ENCODE measurements around the gene UBE4A.
A peak's percentile ranks its signal among the peaks of the same experiment; 100 is the strongest.

The UBE4A gene, protein sequence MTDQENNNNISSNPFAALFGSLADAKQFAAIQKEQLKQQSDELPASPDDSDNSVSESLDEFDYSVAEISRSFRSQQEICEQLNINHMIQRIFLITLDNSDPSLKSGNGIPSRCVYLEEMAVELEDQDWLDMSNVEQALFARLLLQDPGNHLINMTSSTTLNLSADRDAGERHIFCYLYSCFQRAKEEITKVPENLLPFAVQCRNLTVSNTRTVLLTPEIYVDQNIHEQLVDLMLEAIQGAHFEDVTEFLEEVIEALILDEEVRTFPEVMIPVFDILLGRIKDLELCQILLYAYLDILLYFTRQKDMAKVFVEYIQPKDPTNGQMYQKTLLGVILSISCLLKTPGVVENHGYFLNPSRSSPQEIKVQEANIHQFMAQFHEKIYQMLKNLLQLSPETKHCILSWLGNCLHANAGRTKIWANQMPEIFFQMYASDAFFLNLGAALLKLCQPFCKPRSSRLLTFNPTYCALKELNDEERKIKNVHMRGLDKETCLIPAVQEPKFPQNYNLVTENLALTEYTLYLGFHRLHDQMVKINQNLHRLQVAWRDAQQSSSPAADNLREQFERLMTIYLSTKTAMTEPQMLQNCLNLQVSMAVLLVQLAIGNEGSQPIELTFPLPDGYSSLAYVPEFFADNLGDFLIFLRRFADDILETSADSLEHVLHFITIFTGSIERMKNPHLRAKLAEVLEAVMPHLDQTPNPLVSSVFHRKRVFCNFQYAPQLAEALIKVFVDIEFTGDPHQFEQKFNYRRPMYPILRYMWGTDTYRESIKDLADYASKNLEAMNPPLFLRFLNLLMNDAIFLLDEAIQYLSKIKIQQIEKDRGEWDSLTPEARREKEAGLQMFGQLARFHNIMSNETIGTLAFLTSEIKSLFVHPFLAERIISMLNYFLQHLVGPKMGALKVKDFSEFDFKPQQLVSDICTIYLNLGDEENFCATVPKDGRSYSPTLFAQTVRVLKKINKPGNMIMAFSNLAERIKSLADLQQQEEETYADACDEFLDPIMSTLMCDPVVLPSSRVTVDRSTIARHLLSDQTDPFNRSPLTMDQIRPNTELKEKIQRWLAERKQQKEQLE

DNA sequence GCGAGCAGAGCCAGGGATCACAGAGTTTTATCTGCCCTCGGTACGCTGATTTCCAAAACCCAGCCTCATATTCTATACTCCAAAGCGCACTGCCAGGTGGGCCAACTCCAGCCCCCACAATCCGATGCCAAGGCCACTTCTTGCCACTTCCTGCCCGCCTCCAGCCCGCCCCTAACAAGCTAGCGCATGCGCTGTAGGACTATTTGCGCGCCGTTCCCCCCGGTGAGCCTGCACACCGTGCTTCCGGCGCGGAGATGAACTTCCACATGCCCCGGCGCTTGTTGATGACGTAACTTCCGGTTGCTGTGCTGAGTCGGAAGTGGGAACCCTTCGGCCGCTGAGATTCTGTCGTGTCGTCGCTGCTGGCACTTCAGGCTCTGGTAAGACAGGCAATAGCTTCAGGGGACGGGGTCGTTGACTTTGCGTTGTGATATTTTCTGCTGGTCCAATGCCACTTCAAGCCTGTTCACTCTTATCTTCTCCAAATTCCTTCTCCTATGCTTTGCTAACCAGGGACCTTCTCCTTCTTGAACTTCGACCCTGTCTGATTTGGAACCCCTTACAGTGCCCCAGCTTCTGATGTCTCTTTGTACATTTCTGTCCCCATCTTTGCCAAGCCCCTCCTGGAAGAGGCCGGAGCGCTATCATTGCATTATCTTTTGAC lies at the start of gene UBE4A:
Gene UBE4A, plus strand, starts transcription at position 306 of the 664 bp plus-strand sequence. CDS start 5,481 bp downstream, outside the sequence.
- Histone ChIP-seq H3K36me3 (ENCODE audit: control insufficient read depth, insufficient read depth, low read length) (peaks cover 3% of the 10 kb centered on the region), H3K4me1 (ENCODE audit: control insufficient read depth, insufficient read depth, low read length) (peaks cover 3% of the 10 kb centered on the region), H3K27ac (ENCODE audit: low read depth, low read length) (peak within 1 kb of the TSS; percentile 16), H3K4me3 (ENCODE audit: low read length) (peak within 1 kb of the TSS; percentile 96), H3K27me3 (ENCODE audit: control insufficient read depth, insufficient read depth, low read length) (no peaks in the 10 kb centered on the region), H3K9ac (ENCODE audit: low read length) (peak within 1 kb of the TSS; percentile 90)

DNA sequence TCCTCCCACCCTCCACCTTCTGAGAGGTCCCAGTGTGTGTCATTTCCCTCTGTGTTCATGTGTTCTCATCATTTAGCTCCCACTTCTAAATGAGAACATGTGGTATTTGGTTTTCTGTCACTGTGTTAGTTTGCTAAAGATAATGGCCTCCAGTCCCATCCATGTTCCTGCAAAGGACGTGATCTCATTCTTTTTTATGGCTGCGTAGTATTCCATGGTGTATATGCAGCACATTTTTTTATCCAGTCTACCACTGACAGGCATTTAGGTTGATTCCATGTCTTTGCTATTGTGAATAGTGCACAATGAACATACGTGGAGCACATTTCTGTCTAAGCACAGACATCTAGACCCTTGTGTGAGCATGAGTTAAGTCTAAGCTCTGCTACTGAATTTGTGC lies 49.1 kb upstream of the UBE4A start:
- Histone ChIP-seq H3K27ac (ENCODE audit: low read depth, low read length) (no peak overlapping the region), H3K4me1 (ENCODE audit: control insufficient read depth, insufficient read depth, low read length) (no peaks in the 10 kb centered on the region), H3K9ac (ENCODE audit: low read length) (no peak overlapping the region), H3K36me3 (ENCODE audit: control insufficient read depth, insufficient read depth, low read length) (no peaks in the 10 kb centered on the region), H3K27me3 (ENCODE audit: control insufficient read depth, insufficient read depth, low read length) (peaks cover 5% of the 10 kb centered on the region), H3K4me3 (ENCODE audit: low read length) (no peak overlapping the region)

DNA sequence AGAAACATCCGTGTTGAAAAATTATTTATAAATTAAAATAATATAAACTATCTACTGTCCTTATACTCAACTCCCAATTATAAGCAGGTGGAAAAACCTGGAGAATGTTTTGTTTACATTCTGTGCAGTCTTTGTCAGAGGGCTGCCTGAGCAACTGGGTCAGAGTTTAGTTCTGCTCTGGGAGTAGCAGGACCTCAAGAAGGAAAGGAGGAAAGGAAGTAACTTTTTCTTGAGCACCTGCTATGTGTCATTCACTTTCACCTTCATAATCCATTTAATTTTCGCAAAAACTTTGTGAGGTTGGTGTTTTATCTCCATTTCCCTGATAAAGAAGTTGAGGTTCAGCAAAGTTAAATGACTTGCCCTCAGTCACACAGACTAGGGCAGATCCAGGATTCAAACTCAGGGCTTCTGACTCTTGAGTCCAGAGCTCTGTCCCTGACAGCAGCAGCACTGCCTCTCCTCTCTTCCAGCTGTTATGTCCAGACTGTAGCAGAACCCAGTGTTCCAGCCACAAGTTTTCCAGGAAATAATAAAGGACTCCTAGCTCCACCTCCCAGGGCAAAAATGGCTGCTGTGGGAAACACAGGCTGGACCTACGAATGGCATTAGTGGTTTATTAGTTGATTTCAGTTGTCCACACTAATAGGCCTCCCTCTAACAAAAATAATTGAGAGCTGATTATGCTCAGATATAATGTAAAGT lies 48.5 kb upstream of the UBE4A start:
- H3K27ac ChIP-seq (ENCODE audit: low read depth, low read length): no peak overlapping the region
- no peak overlapping the region for H3K9ac ChIP-seq (ENCODE audit: low read length)
- H3K4me1 ChIP-seq (ENCODE audit: control insufficient read depth, insufficient read depth, low read length): no peaks in the 10 kb centered on the region
- H3K4me3 ChIP-seq (ENCODE audit: low read length): no peak overlapping the region
- peaks cover 5% of the 10 kb centered on the region for H3K27me3 ChIP-seq (ENCODE audit: control insufficient read depth, insufficient read depth, low read length)
- H3K36me3 ChIP-seq (ENCODE audit: control insufficient read depth, insufficient read depth, low read length): no peaks in the 10 kb centered on the region

DNA sequence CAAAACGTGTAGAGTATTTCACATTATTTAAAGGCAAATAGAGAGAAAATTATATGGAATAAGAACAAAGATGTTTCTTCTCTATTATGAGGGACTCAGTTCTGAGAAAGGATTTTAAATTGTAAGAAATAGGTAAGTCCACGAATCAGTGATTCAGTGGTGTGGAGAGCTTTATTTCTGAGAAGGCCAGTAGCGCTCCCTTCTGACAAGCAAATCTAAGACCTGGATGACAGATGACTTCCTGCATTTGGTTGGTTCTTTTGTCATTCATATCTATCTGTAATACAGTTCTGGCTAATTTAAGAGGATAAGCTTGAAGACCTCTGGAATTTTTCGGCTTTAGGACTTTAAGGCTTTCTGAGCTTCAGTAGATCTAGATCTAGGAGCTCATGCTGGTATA lies 47.9 kb upstream of the UBE4A start:
- no peaks in the 10 kb centered on the region for H3K4me1 ChIP-seq (ENCODE audit: control insufficient read depth, insufficient read depth, low read length)

DNA sequence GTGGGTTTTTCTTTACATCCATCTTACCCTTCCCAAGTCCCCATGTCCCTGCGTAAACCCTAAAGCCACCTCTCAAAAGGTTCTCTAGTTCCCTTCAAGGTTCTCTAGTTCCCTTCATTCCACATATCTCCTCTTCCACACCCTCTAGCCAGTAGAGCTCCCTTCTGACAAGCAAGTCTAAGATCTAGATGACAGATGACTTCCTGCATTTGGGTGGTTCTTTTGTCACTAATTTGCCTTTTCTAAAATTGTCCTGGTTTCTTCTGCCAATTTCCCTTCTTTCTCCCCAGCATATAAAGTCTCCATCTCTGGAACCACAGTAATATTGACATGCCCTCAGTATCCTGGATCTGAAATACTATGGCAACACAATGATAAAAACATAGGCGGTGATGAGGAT lies 47.1 kb upstream of the UBE4A start:
- H3K4me3 ChIP-seq (ENCODE audit: low read length): no peak overlapping the region
- no peaks in the 10 kb centered on the region for H3K36me3 ChIP-seq (ENCODE audit: control insufficient read depth, insufficient read depth, low read length)
- H3K9ac ChIP-seq (ENCODE audit: low read length): no peak overlapping the region
- no peaks in the 10 kb centered on the region for H3K4me1 ChIP-seq (ENCODE audit: control insufficient read depth, insufficient read depth, low read length)
- H3K27me3 ChIP-seq (ENCODE audit: control insufficient read depth, insufficient read depth, low read length): peaks cover 5% of the 10 kb centered on the region
- H3K27ac ChIP-seq (ENCODE audit: low read depth, low read length): no peak overlapping the region

More for the DNA sequence above, 47.9 kb upstream of the UBE4A start:
- Histone ChIP-seq H3K27me3 (ENCODE audit: control insufficient read depth, insufficient read depth, low read length) (peaks cover 5% of the 10 kb centered on the region), H3K9ac (ENCODE audit: low read length) (no peak overlapping the region), H3K36me3 (ENCODE audit: control insufficient read depth, insufficient read depth, low read length) (no peaks in the 10 kb centered on the region), H3K27ac (ENCODE audit: low read depth, low read length) (no peak overlapping the region), H3K4me3 (ENCODE audit: low read length) (no peak overlapping the region)

DNA sequence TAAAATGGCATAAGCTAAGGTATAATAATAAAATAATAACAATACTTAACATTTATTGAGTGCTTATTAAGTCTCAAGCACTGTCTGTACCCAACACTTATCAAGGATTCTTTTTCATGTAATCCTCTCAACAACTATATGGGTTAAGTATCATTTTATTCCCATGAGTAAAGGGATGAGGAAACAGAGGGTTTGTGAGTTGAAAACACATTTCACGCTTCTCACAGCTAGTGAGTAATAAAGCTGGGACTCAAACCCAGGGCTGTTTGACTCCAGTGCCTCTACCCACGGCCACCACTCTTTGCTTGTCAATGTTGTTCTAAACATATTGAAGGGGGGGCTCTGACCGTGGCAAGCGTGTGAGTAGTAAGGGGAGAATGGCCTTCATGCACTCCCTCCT lies 46.2 kb upstream of the UBE4A start:
- H3K27me3 ChIP-seq (ENCODE audit: control insufficient read depth, insufficient read depth, low read length): peaks cover 5% of the 10 kb centered on the region
- H3K4me3 ChIP-seq (ENCODE audit: low read length): no peak overlapping the region
- no peaks in the 10 kb centered on the region for H3K36me3 ChIP-seq (ENCODE audit: control insufficient read depth, insufficient read depth, low read length)
- no peaks in the 10 kb centered on the region for H3K4me1 ChIP-seq (ENCODE audit: control insufficient read depth, insufficient read depth, low read length)
- no peak overlapping the region for H3K27ac ChIP-seq (ENCODE audit: low read depth, low read length)
- no peak overlapping the region for H3K9ac ChIP-seq (ENCODE audit: low read length)

DNA sequence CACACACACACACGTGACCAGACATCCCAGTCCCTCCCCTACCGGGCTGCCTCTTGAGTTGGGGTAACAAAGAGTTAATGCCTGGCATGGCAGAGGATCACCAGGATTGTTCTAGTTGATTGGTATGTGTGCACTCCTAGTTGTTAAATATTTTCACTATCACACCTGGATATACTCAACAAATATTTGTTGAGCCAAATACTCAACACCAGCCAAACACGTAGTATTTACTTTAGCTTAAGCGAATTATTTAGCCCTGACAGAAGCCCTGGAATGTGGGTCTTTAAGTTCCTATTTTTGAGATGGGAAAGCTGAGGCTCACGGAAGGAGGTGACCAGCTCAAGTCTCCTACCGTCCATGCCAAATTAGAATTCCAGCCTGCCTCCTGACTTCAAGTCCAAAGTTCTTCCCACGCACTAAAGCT lies 44.4 kb upstream of the UBE4A start:
- Histone ChIP-seq H3K36me3 (ENCODE audit: control insufficient read depth, insufficient read depth, low read length) (no peaks in the 10 kb centered on the region), H3K27me3 (ENCODE audit: control insufficient read depth, insufficient read depth, low read length) (peaks cover 5% of the 10 kb centered on the region), H3K4me3 (ENCODE audit: low read length) (no peak overlapping the region), H3K9ac (ENCODE audit: low read length) (no peak overlapping the region), H3K27ac (ENCODE audit: low read depth, low read length) (no peak overlapping the region), H3K4me1 (ENCODE audit: control insufficient read depth, insufficient read depth, low read length) (no peaks in the 10 kb centered on the region)

DNA sequence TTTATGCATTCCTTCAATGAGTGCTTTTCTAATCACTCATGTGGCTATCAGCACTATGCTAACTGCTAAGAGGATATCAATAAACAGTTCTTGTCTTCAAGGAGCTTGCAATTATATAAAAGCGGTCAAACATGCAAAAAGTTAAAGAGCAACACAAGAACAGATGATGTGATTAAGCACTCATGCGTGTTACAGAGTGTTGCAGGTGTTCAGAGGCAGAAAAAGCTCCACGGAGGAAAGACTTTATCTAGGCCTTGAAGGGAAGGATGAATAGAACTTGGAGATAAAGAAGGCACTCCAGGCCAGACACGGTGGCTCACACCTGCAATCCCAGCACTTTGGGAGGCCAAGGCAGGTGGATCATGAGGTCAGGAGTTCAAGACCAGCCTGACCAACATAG lies 41.3 kb upstream of the UBE4A start:
- H3K4me1 ChIP-seq (ENCODE audit: control insufficient read depth, insufficient read depth, low read length): no peaks in the 10 kb centered on the region
- no peak overlapping the region for H3K4me3 ChIP-seq (ENCODE audit: low read length)
- no peak overlapping the region for H3K27ac ChIP-seq (ENCODE audit: low read depth, low read length)
- no peak overlapping the region for H3K9ac ChIP-seq (ENCODE audit: low read length)
- peaks cover 5% of the 10 kb centered on the region for H3K27me3 ChIP-seq (ENCODE audit: control insufficient read depth, insufficient read depth, low read length)
- no peaks in the 10 kb centered on the region for H3K36me3 ChIP-seq (ENCODE audit: control insufficient read depth, insufficient read depth, low read length)

DNA sequence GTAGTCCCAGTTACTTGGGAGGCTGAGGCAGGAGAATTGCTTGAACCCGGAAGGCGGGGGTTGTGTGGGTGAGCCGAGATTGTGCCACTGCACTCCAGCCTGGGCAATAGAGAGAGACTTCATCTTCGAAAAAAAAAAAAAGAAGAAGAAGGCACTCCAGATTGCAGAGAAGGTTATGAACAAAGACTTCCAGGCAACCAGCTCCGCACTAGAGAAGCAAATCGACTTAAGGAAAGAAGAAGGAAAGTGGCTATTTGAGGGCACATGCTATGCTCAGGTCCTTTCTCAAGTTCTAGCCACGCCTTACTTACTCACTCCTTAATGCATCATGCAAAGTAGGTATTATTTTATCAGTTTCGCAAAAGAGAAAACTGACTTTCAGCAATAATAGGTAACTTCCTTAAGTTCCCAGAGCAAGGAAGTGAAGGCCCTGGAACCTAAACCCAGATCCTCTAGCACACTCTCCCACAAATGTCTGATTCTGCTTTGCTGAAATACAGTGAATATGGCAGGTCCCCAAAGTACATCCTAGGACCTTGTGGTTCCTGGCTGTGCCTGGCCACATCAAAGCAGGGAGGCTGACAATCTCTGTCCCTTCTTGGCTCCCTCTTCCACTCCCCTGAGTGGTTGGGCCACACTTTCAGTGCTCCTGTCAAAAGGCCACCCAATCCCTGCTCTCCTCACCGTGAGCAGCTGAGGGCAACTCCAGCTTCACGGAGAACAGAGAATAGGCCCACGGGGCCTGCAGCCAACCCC lies 40.6 kb upstream of the UBE4A start:
- Histone ChIP-seq H3K27me3 (ENCODE audit: control insufficient read depth, insufficient read depth, low read length) (peaks cover under 1% of the 10 kb centered on the region), H3K27ac (ENCODE audit: low read depth, low read length) (no peak overlapping the region), H3K9ac (ENCODE audit: low read length) (no peak overlapping the region), H3K4me1 (ENCODE audit: control insufficient read depth, insufficient read depth, low read length) (no peaks in the 10 kb centered on the region), H3K36me3 (ENCODE audit: control insufficient read depth, insufficient read depth, low read length) (no peaks in the 10 kb centered on the region), H3K4me3 (ENCODE audit: low read length) (no peak overlapping the region)

DNA sequence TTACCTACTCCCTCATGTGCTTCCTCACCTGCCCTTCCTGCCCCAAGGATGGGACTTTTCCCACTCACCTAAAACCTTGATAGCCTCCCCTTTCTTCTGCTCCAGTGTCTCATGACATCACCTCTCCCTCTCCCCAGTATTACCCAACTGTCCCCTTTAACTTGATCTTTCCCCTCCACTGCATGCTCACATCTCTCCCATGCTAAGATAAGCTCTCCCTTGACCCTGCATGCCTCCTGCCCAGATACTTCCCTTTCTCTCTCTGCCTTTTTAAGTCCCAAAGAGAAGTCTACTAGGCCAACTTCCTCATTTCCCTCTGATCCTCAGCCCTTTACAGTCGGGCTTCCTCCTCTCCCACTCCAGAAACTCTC lies 40.1 kb upstream of the UBE4A start:
- Histone ChIP-seq H3K9ac (ENCODE audit: low read length) (no peak overlapping the region), H3K27ac (ENCODE audit: low read depth, low read length) (no peak overlapping the region), H3K4me1 (ENCODE audit: control insufficient read depth, insufficient read depth, low read length) (no peaks in the 10 kb centered on the region), H3K4me3 (ENCODE audit: low read length) (no peak overlapping the region), H3K27me3 (ENCODE audit: control insufficient read depth, insufficient read depth, low read length) (no peaks in the 10 kb centered on the region), H3K36me3 (ENCODE audit: control insufficient read depth, insufficient read depth, low read length) (no peaks in the 10 kb centered on the region)

DNA sequence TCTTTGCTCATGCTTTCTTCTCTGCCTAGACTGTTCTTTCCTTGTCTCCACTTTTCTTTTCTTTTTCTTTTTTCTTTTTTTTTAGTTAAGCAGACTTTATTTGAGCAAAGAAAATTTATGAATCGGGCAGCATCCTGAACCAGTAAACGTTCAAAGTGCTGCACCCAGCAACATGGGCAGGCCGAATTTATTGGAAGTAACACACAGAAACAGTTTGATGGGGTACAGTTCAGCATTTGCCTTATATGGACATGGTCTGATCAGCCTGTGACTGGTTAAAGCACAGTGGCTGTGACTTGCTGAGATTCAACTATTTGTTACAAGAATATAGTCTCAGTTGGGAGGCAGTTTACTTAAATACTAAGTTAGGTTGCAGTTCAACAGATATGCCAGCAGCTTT lies 38.9 kb upstream of the UBE4A start:
- H3K9ac ChIP-seq (ENCODE audit: low read length): no peak overlapping the region
- H3K36me3 ChIP-seq (ENCODE audit: control insufficient read depth, insufficient read depth, low read length): no peaks in the 10 kb centered on the region
- H3K27ac ChIP-seq (ENCODE audit: low read depth, low read length): no peak overlapping the region
- H3K4me3 ChIP-seq (ENCODE audit: low read length): no peak overlapping the region
- H3K27me3 ChIP-seq (ENCODE audit: control insufficient read depth, insufficient read depth, low read length): no peaks in the 10 kb centered on the region
- H3K4me1 ChIP-seq (ENCODE audit: control insufficient read depth, insufficient read depth, low read length): no peaks in the 10 kb centered on the region

All from rectal smooth muscle tissue (tissue), 1 donor.